Neural progenitor cell (in vitro differentiated cells): ENCODE data around the gene OR2T35. TPM values are rescaled to one million over a fixed set of nuclear protein-coding genes. Genes with fewer than 3 reads are reported as not detected.
A peak's percentile ranks its signal among the peaks of the same experiment; 100 is the strongest.

Source experiments
- DNase-seq: peaks from one replicate; pipeline ENCODE4 v3.0.0-alpha.2; 2016; ENCODE audit warnings: low spot score
- H2AFZ ChIP-seq: fragments of 200-600 bp; sonication (generic); replicated peaks from 2 replicates; pipeline ENCODE4 v1.6.1; 2016; ENCODE audit warnings: antibody characterized with exemption
- H3F3A ChIP-seq: fragments of 200-600 bp; sonication (generic); 2 replicates; pipeline ENCODE4 v1.6.1; 2016; ENCODE audit warnings: antibody characterized with exemption, low read depth
- H3K27ac ChIP-seq: fragments of 200-600 bp; sonication (generic); 2 replicates; pipeline ENCODE4 v1.5.1; 2016; ENCODE audit warnings: mild to moderate bottlenecking
- H3K27me3 ChIP-seq: fragments of 200-600 bp; sonication (generic); 2 replicates; pipeline ENCODE4 v1.6.1; 2016; ENCODE audit warnings: mild to moderate bottlenecking, moderate library complexity
- H3K36me3 ChIP-seq: fragments of 200-600 bp; sonication (generic); 2 replicates; pipeline ENCODE4 v1.5.1; 2016
- H3K4me1 ChIP-seq: fragments of 200-600 bp; sonication (generic); 2 replicates; pipeline ENCODE4 v1.6.1; 2016; ENCODE audit warnings: mixed run types
- H3K4me2 ChIP-seq: fragments of 200-600 bp; sonication (generic); 2 replicates; pipeline ENCODE4 v1.6.1; 2016
- H3K4me3 ChIP-seq: fragments of 200-600 bp; sonication (generic); 2 replicates; pipeline ENCODE4 v1.5.1; 2016
- H3K79me2 ChIP-seq: fragments of 200-600 bp; sonication (generic); 2 replicates; pipeline ENCODE4 v1.6.1; 2016; ENCODE audit warnings: low read depth
- H3K9ac ChIP-seq: fragments of 200-600 bp; sonication (generic); 2 replicates; pipeline ENCODE4 v1.6.1; 2016
- H3K9me3 ChIP-seq: fragments of 200-600 bp; sonication (generic); 2 replicates; pipeline ENCODE4 v1.5.1; 2016; ENCODE audit warnings: low read depth
- H4K20me1 ChIP-seq: fragments of 200-600 bp; sonication (generic); 2 replicates; pipeline ENCODE4 v1.6.1; 2016; ENCODE audit warnings: low read depth
- H3K27ac Mint-ChIP-seq: 3 replicates; pipeline ENCODE4 v1.8.0; 2021; ENCODE audit warnings: mixed read lengths
- H3K27me3 Mint-ChIP-seq: 2 replicates; pipeline ENCODE4 v1.8.0; 2022; ENCODE audit warnings: low read depth, mild to moderate bottlenecking, inconsistent platforms, moderate library complexity, mixed read lengths; ENCODE audit not compliant: insufficient read depth
- H3K36me3 Mint-ChIP-seq: 3 replicates; pipeline ENCODE4 v1.8.0; 2021; ENCODE audit warnings: mixed read lengths
- H3K4me1 Mint-ChIP-seq: 3 replicates; pipeline ENCODE4 v1.8.0; 2021; ENCODE audit warnings: mixed read lengths
- H3K4me3 Mint-ChIP-seq: 3 replicates; pipeline ENCODE4 v1.8.0; 2021; ENCODE audit warnings: mild to moderate bottlenecking, moderate library complexity, mixed read lengths
- H3K9me3 Mint-ChIP-seq: 3 replicates; pipeline ENCODE4 v1.8.0; 2020; ENCODE audit warnings: mixed read lengths
- CTCF ChIP-seq: fragments of 200-600 bp; sonication (generic); IDR thresholded peaks from 2 replicates; pipeline ENCODE4 v1.5.1; 2017; ENCODE audit warnings: antibody characterized with exemption, mild to moderate bottlenecking
- EZH2 ChIP-seq: fragments of 200-600 bp; sonication (generic); IDR thresholded peaks from 2 replicates; pipeline ENCODE4 v1.6.1; 2017; ENCODE audit warnings: antibody characterized with exemption, mild to moderate bottlenecking, moderate library complexity
- EZH2phosphoT487 ChIP-seq: fragments of 200-600 bp; sonication (generic); IDR thresholded peaks from 2 replicates; pipeline ENCODE4 v1.6.1; 2017; ENCODE audit warnings: antibody characterized with exemption
- total RNA-seq: library from RNA; depleted of rRNA; stranded (reverse); fragments of >200 nt; gene quantifications from 2 replicates; pipeline ENCODE4 v1.2.3, GENCODE V29; 2015; ENCODE audit warnings: low replicate concordance

Gene OR2T35
- total RNA-seq, 1 donor from 2014 or later: not detected

- no peaks in the 10 kb centered on the region for H3K36me3 Mint-ChIP-seq
- no peaks in the 10 kb centered on the region for H3K4me1 Mint-ChIP-seq
- H3K9ac ChIP-seq: no peak overlapping the region
- H3F3A ChIP-seq: no peaks in the 10 kb centered on the region
- H3K27ac Mint-ChIP-seq: no peak overlapping the region
- no peak overlapping the region for H3K27ac ChIP-seq
- peaks cover 13% of the 10 kb centered on the region for H3K9me3 ChIP-seq
- TF ChIP-seq EZH2 (no peak), CTCF (no peak), EZH2phosphoT487 (no peak)
- no peak overlapping the region for H2AFZ ChIP-seq
- peaks cover 7% of the 10 kb centered on the region for H3K9me3 Mint-ChIP-seq
- no peak overlapping the region for H3K4me3 ChIP-seq
- DNase-seq: no peak
- no peaks in the 10 kb centered on the region for H3K79me2 ChIP-seq
- H3K27me3 ChIP-seq: no peaks in the 10 kb centered on the region
- no peaks in the 10 kb centered on the region for H3K4me1 ChIP-seq
- H4K20me1 ChIP-seq: no peaks in the 10 kb centered on the region
- H3K36me3 ChIP-seq: no peaks in the 10 kb centered on the region
- no peak overlapping the region for H3K4me2 ChIP-seq
- H3K4me3 Mint-ChIP-seq: no peak overlapping the region
- no peaks in the 10 kb centered on the region for H3K27me3 Mint-ChIP-seq
Observed at GRCh38 chr1:248625971-248626370, 19.1 kb downstream of the OR2T35 start.

- Histone ChIP-seq H3K27me3 (no peaks in the 10 kb centered on the region), H3K9me3 (peaks cover 13% of the 10 kb centered on the region), H3F3A (no peaks in the 10 kb centered on the region), H3K27ac (no peak overlapping the region), H2AFZ (no peak overlapping the region), H3K79me2 (no peaks in the 10 kb centered on the region), H4K20me1 (no peaks in the 10 kb centered on the region), H3K4me3 (no peak overlapping the region), H3K4me1 (no peaks in the 10 kb centered on the region), H3K9ac (no peak overlapping the region), H3K4me2 (no peak overlapping the region), H3K36me3 (no peaks in the 10 kb centered on the region)
- TF ChIP-seq EZH2 (no peak), CTCF (no peak), EZH2phosphoT487 (no peak)
- peaks cover 5% of the 10 kb centered on the region for H3K9me3 Mint-ChIP-seq
- no peaks in the 10 kb centered on the region for H3K4me1 Mint-ChIP-seq
- H3K27me3 Mint-ChIP-seq: no peaks in the 10 kb centered on the region
- no peak for DNase-seq
- H3K27ac Mint-ChIP-seq: no peak overlapping the region
- H3K36me3 Mint-ChIP-seq: no peaks in the 10 kb centered on the region
- no peak overlapping the region for H3K4me3 Mint-ChIP-seq
Observed at GRCh38 chr1:248625166-248625565, 19.9 kb downstream of the OR2T35 start.

GRCh38 chr1:248622570-248623001 lies 22.5 kb downstream of the OR2T35 start:
- DNase-seq: no peak
- H3K4me1 Mint-ChIP-seq: no peaks in the 10 kb centered on the region

More at GRCh38 chr1:248622570-248623001, 22.5 kb downstream of the OR2T35 start:
- H2AFZ ChIP-seq: no peak overlapping the region
- no peaks in the 10 kb centered on the region for H3K27me3 ChIP-seq
- no peaks in the 10 kb centered on the region for H3F3A ChIP-seq
- Mint-ChIP-seq H3K36me3 (no peaks in the 10 kb centered on the region), H3K27ac (no peak overlapping the region), H3K27me3 (no peaks in the 10 kb centered on the region), H3K4me3 (no peak overlapping the region), H3K9me3 (no peaks in the 10 kb centered on the region)
- H3K4me1 ChIP-seq: no peaks in the 10 kb centered on the region
- no peaks in the 10 kb centered on the region for H3K36me3 ChIP-seq
- H4K20me1 ChIP-seq: no peaks in the 10 kb centered on the region
- no peaks in the 10 kb centered on the region for H3K79me2 ChIP-seq
- H3K27ac ChIP-seq: no peak overlapping the region
- TF ChIP-seq EZH2phosphoT487: no peak
- peak; percentile 29 for TF ChIP-seq CTCF
- no peak overlapping the region for H3K4me3 ChIP-seq
- H3K9me3 ChIP-seq: peaks cover 13% of the 10 kb centered on the region
- H3K4me2 ChIP-seq: no peak overlapping the region
- no peak overlapping the region for H3K9ac ChIP-seq
